Posterior cingulate gyrus (tissue), 11 donors: ENCODE results near the gene POFUT2.
A peak's percentile ranks its signal among the peaks of the same experiment; 100 is the strongest.

ENCODE experiments used
- DNase-seq, 10 donors: peaks; one replicate each; pipeline versions ENCODE4 v3.0.0 to v3.0.0-alpha.2; 2020 to 2021; ENCODE audit warnings: mixed read lengths in 3 of 10
- intact Hi-C: fragments of 100-400 bp; cut with DNase I; formaldehyde crosslinking; loops from one replicate; pipeline ENCODE4 v1.15.1; 2023

POFUT2 gene

DNA sequence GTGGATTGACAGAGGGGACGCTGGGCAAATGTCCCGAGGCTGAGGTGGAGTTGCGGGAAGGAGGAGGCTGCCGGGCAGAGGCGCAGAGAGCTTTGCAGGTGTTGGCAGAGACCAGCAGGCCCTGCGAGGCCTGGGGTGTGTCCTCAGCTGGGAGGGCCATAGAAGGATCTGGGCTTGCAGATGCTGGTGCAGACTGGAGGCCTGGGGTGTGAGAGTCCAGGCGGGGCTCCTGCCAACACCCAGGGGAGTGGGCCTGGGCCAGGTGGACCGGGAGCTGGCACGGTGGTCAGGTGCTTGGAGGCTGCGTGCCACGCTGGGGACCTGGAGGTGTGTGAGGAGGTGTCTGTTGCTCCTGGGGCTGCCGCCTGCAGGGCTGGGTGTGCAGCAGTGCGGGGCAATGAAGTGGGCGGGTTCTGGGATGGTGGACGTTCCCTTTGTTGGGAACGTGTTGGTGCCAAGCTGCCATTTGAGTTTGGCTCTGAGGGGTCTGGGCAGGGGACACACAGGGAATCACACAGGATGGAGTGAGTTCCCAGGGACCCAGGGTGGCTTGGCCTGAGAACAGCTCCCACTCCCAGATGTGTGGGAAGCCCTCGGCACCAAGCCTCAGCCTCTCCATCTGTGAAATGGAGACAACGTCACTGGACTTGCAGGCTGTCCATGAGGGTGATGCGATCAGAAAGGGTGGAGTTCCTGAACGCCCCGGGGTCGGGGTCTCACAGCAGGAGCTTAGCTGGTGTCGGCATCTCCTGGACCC is 39.9 kb upstream of the POFUT2 start:
- peak in 4 of 10 donors; percentile 19 to 82 (median 72) for DNase-seq
- intact Hi-C loops: no loop called here

- peak in 2 of 10 donors; percentile 14 to 77 for DNase-seq
- intact Hi-C loops: no loop called here
Measured at GRCh38 chr21:45326891-45327440, 39.3 kb upstream of the POFUT2 start.

- peak; percentile 36 to 94 (median 64) for DNase-seq
- intact Hi-C loops: no loop called here
Measured at GRCh38 chr21:45326169-45326851, 38.6 kb upstream of the POFUT2 start.

GRCh38 chr21:45325206-45326168 is 37.8 kb upstream of the POFUT2 start:
- peak in 5 of 10 donors; percentile 10 to 82 (median 54) for DNase-seq
- intact Hi-C loops: no loop called here

GRCh38 chr21:45324489-45325205 is 37.0 kb upstream of the POFUT2 start:
- DNase-seq: peak in 6 of 10 donors; percentile 4 to 90 (median 48)
- intact Hi-C loops: no loop called here

DNA sequence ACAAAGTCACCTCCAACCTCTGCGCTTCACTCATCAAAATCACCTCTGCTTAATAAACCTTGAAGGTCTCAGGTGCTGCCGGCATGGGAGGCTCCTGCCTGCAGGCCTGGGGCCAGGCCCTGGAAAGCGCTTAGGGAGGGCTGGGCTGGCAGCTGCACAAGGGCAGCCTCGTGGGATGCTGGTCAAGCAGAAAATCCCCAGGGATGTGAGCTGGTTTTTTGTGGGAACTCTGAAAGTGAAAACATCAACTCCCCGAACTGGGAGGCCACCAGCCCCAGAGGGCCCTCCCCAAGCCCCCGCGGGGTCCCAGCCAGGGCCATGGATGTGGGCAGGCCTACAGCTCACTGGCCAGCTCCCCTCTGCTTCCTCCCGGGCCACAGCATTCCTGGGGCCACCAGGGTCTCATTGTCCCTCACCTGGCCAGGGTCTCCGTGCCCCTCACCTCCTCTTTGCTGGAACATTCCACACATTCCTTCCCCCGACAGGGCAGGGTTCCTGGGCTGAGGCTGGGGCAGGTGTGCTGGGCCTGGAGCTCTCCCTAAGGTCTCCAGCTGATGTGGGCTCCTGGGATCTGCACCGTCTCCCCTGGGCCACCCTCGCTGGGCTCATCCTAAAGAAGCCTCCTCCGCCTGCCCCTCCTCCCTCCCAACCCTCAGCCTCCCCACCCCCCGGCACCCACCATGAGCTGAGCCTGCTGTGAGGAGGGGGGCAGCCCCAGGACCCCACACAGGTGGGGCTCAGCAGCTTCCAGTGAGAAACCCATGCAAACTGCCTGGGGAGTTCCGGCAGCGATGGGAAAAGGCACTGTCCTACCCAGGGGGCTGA is 36.0 kb upstream of the POFUT2 start:
- intact Hi-C loops: no loop called here
- peak in 5 of 10 donors; percentile 6 to 71 (median 49) for DNase-seq

DNA sequence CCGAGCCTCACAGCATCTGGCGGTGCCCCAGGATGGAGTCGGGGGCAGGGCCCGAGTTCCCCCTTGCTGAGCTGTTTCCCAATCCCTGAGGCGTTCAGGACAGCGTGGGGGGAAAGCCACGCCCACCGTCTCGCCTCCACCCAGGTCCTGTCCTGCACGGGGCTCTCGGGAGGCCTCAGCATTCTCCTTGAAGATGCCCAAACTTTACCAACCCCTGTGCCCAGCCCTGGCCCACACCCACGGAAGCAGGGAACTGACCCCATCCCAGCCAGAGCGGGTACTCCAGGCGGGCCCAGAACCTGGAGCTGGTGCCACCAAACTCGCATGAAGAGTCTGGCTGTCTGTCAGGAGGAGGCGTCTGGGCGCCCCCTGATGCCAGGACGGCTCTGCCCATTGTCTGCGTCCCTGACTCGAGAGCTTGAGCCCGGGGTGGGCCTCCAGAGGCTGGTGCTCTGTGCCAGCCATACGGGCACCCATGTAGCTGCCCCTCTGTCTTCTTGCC is 35.3 kb upstream of the POFUT2 start:
- intact Hi-C loops: no loop called here

GRCh38 chr21:45322231-45322959 is 34.7 kb upstream of the POFUT2 start:
- intact Hi-C loops: no loop called here
- DNase-seq: peak in 5 of 10 donors; percentile 6 to 71 (median 66)

More for the DNA sequence above, 35.3 kb upstream of the POFUT2 start:
- DNase-seq: peak in 5 of 10 donors; percentile 3 to 79 (median 54)

DNA sequence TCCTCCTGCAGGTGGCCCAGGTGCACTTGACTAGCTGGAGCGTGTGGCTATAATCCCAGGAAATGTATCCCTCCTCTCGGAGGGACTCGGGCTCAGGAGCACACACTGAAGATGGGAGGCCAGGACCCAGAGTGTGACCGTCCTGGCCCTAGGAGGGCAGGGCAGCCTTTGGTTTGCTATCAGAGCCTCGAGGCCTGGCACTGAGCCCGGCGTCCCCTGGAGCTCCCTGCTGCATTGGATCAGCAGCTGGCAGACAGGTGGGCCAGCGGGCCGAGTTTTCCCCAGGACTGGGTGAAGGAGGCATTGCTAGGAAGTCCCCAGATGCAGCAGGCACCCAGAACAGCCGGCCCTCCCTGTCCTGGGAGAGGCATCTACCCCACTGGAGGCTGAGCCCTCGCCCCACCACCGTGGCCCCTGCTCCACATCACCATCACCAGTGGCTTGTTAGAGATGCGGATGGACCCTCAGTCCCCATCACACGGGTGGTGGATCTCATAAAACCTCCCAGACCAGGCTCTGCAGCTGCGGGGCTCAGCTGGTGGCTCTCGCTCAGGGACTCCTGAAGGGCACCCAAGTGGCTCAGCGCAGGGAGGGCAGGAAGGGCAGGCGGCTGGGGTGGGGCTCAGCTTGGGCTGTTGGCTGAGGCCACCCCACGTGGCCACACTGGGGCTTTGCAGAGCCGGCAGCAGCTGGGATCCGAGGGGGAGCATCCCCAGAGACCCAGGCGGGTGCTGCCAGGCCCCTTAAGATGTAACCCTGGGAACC is 32.7 kb upstream of the POFUT2 start:
- DNase-seq: peak in 6 of 10 donors; percentile 4 to 79 (median 38)
- intact Hi-C loops: no loop called here

GRCh38 chr21:45319461-45320211 is 31.9 kb upstream of the POFUT2 start:
- intact Hi-C loops: no loop called here
- peak in 6 of 10 donors; percentile 5 to 79 (median 38) for DNase-seq

- intact Hi-C loops: no loop called here
- DNase-seq: peak in 6 of 10 donors; percentile 7 to 83 (median 39)
Measured at GRCh38 chr21:45318556-45319404, 31.1 kb upstream of the POFUT2 start.

- intact Hi-C loops: no loop called here
- peak in 4 of 10 donors; percentile 4 to 69 (median 30) for DNase-seq
Measured at GRCh38 chr21:45318146-45318555, 30.5 kb upstream of the POFUT2 start.

GRCh38 chr21:45317398-45318145 is 29.9 kb upstream of the POFUT2 start:
- DNase-seq: peak in 6 of 10 donors; percentile 3 to 60 (median 16)
- intact Hi-C loops: no loop called here

GRCh38 chr21:45316871-45317397 is 29.2 kb upstream of the POFUT2 start:
- peak in 6 of 10 donors; percentile 1 to 63 (median 34) for DNase-seq
- intact Hi-C loops: no loop called here
